Peyer's patch (tissue), 4 donors: ENCODE data around the gene ARFGAP1.

Experiments
- POLR2A ChIP-seq, 2 donors: fragments of 450-650 bp; IDR thresholded peaks; one replicate each; pipeline ENCODE4 v1.5.1; 2017; ENCODE audit warnings: antibody characterized with exemption in 2 of 2, mild to moderate bottlenecking in 2 of 2, moderate library complexity in 2 of 2
- TF ChIP-seq, protein P1 (sequence below), 6 experiments: fragments of 450-650 bp in 4 of 6; fragments of 200-600 bp in 2 of 6; sonication (generic) in 1 of 6; IDR thresholded peaks; one replicate each; pipeline ENCODE4 v1.5.1; 2017 to 2019; ENCODE audit warnings: antibody characterized with exemption in 6 of 6, mild to moderate bottlenecking in 3 of 6, moderate library complexity in 1 of 6

DNA sequence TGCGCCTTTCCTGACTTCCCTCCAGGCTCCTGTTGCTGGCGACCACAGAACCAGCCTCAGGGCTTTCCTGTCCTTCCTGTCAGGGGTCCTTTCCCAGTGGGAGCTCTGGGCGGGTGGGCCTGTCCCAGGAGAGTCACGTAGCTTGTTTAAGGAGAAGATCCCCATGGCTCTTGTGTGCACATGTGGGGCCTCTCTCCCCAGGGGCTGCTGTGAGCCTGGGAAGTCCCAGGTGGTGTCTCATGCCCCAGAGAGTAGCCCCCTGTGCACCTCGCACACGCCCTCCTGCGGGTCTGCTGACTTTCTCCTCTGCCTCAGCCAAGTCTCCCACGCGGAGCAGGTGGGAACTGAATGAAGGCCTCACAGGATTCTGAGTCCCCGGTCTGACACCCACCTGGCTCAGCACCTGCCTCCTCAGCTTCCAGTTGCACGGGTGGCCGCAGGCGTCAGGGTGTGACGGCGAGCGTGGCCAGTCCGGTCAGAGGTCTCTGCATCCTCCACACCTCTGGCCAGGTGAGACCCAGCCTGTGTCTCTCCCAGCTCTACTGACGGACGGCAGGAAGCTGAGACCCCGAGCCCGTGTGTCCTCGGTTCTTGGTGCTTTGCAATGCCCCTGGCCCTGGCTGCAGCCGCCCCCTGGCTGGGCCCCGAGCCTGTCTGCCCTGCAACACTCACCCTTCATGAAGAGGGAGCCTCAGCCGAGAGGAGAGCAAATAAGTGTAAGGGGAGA, 12.7 kb upstream of the ARFGAP1 start:
- TF ChIP-seq, protein P1, sequence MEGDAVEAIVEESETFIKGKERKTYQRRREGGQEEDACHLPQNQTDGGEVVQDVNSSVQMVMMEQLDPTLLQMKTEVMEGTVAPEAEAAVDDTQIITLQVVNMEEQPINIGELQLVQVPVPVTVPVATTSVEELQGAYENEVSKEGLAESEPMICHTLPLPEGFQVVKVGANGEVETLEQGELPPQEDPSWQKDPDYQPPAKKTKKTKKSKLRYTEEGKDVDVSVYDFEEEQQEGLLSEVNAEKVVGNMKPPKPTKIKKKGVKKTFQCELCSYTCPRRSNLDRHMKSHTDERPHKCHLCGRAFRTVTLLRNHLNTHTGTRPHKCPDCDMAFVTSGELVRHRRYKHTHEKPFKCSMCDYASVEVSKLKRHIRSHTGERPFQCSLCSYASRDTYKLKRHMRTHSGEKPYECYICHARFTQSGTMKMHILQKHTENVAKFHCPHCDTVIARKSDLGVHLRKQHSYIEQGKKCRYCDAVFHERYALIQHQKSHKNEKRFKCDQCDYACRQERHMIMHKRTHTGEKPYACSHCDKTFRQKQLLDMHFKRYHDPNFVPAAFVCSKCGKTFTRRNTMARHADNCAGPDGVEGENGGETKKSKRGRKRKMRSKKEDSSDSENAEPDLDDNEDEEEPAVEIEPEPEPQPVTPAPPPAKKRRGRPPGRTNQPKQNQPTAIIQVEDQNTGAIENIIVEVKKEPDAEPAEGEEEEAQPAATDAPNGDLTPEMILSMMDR (IDR thresholded peaks at IDR 0.05) = no peak
- no peak for TF ChIP-seq POLR2A (IDR thresholded peaks at IDR 0.05)
